ENCODE results near the gene HLA-DMA. TPM values are rescaled to one million over a fixed set of nuclear protein-coding genes. Genes with fewer than 3 reads are reported as not detected.

The HLA-DMA gene
- total and polyA plus RNA-seq, 2 donors: 8.9 to 30.4 TPM

DNA sequence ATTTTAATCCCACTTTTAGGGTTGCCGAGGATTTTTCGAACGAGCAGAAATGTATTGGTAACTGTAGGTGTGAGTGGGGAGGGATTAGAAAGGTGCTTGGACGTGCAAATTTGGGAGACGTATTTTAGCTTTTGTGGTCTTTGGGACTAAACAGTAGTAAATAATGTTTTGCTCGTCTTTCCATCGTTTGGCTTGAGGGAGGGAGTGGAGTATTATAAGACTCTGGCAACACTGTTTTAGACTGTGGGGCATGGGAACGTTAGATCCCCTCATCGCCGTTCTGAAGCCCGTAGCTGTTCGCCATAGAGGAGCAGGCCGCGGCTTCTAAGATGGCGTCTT is 18.3 kb upstream of the HLA-DMA start:
- Histone ChIP-seq H3K4me1 (ENCODE audit: insufficient read depth) (no peaks in the 10 kb centered on the region), H3K4me3 (ENCODE audit: low read depth, low read length) (peak overlapping the region; percentile 76), H3K36me3 (ENCODE audit: insufficient read depth) (peaks cover 13% of the 10 kb centered on the region), H3K27ac (ENCODE audit: low read depth) (peak overlapping the region; percentile 100)
- under 1% methylated on average over 15 of the region's 15 CpGs for WGBS
- no peak for DNase-seq (ENCODE audit: extremely low spot score)

DNA sequence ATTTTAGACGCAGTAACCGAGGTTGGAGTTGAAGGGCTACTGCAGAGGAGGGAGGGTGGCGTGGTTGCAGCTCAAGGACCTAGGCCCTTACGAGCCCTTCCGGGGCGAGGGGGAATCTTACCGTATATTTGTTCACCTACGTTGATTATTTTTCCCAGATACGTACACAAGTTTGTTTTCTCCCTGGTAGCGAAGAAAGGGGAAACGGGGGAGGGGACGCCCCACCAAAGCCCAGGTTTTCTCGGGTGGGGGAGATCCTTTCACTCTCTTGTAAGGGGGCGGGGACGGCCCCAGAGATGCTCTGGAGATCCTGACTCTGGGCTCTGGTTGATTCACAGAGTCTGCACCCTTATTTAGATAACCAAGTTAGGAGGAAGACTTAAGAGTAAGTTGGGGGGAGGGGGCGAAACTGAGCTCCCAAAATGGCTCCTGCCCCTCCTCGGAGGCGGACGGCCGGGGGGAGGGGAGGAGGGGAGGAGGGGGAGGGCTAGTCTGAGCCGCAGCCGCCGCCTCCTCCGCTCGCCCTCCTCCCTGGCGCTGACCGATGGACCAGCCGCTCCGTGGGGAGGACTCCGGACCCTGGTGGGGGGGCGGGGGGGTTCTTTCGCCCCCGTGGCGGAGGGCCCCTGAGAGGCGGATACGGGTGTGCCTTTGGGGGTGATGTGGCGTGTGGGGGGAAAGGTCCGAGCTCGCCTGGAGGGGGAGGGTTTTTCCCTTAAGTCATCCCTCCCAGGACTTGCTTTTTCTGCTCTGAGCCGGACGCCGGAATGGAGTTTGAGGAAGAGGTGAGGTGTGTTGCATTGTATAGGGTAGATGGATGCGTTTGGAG is 17.7 kb upstream of the HLA-DMA start:
- no peaks in the 10 kb centered on the region for H3K4me1 ChIP-seq (ENCODE audit: insufficient read depth)
- peaks cover 12% of the 10 kb centered on the region for H3K36me3 ChIP-seq (ENCODE audit: insufficient read depth)
- peak; percentile 69 for DNase-seq (ENCODE audit: extremely low spot score)
- peak overlapping the region; percentile 100 for H3K27ac ChIP-seq (ENCODE audit: low read depth)
- WGBS: under 1% methylated on average over 43 of the region's 43 CpGs
- H3K4me3 ChIP-seq (ENCODE audit: low read depth, low read length): peak overlapping the region; percentile 76

DNA sequence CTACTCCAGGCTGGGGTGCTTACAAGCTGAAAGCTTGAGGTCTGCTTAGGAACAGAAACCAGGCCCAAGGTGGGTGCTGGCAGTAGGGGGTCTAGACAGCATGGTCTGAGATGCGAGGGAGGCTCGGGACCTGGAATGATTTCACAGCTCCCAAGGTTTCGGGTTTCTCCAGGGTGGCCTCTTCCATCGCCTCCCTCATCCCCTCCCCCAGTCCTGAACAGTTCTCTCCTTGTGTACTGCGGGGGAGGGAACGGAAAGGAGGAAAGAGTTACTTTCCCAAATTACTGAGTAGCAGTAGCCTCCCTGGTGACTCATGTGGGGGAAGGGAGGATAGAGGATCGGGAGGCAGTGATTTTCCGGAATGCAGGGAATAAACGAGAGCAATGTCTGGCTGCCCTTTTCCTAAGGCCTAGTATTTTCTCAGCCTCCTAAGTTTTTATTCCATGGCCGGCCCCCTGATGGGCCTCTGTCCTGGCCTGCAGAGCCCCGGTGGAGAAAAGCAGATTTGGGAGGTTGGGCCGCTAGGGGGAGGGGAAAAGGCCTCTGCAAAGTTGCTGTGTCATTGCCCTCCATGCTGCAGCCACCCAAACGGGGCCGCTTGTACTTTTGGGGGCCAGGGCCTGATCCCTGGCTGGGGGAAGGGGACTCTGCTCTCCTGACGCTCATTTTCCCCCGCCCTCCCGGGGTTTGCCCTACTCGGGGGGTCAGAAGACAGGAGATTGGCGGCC is 17.0 kb upstream of the HLA-DMA start:
- H3K27ac ChIP-seq (ENCODE audit: low read depth): peak overlapping the region; percentile 100
- H3K4me3 ChIP-seq (ENCODE audit: low read depth, low read length): peak overlapping the region; percentile 76
- DNase-seq (ENCODE audit: extremely low spot score): peak; percentile 76
- H3K36me3 ChIP-seq (ENCODE audit: insufficient read depth): peaks cover 12% of the 10 kb centered on the region
- WGBS: under 1% methylated on average over 19 of the region's 19 CpGs
- H3K4me1 ChIP-seq (ENCODE audit: insufficient read depth): no peaks in the 10 kb centered on the region

DNA sequence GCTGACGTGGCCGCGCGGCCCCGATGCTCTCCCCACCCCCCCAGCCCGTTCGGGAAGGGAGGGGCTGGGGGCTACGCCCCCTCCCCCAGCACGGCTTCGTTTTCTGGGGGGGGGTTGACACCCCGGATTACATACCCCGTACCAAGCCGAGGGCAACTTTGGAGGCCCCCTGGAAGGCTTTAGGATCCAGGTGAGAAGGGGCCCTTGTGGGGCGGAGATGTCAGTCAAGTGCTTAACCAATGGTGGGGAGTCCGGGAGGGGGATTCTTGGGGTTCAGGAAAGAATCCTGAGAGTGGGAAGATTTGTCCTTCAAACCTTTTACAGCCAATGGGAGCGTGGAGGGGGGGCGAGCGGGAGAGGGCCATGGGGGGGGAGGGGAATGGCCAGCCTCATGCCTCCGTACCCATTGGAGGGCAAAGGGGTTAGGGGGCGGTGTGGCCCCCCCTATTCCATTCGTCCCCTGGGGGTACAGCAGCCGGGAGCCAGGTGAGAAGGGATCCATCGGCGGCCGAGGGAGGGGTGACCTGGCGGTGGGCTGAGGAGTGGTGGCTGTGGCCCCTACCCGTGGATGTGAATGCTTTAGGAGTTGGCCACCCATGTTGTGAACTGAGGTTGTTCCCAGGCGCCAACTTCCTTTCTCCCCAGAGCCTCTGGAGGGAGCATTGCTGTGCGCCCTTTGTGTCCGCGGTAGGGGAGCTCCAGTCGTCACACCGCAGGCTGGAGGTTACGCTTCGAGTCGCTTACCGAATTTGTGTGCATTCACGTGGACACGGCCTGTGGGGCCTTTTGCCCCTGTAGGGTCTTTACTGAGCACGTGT is 16.2 kb upstream of the HLA-DMA start:
- Histone ChIP-seq H3K4me3 (ENCODE audit: low read depth, low read length) (peak overlapping the region; percentile 76), H3K4me1 (ENCODE audit: insufficient read depth) (no peaks in the 10 kb centered on the region), H3K27ac (ENCODE audit: low read depth) (peak overlapping the region; percentile 100), H3K36me3 (ENCODE audit: insufficient read depth) (peaks cover 6% of the 10 kb centered on the region)
- WGBS: under 1% methylated on average over 40 of the region's 40 CpGs
- peak; percentile 53 for DNase-seq (ENCODE audit: extremely low spot score)

DNA sequence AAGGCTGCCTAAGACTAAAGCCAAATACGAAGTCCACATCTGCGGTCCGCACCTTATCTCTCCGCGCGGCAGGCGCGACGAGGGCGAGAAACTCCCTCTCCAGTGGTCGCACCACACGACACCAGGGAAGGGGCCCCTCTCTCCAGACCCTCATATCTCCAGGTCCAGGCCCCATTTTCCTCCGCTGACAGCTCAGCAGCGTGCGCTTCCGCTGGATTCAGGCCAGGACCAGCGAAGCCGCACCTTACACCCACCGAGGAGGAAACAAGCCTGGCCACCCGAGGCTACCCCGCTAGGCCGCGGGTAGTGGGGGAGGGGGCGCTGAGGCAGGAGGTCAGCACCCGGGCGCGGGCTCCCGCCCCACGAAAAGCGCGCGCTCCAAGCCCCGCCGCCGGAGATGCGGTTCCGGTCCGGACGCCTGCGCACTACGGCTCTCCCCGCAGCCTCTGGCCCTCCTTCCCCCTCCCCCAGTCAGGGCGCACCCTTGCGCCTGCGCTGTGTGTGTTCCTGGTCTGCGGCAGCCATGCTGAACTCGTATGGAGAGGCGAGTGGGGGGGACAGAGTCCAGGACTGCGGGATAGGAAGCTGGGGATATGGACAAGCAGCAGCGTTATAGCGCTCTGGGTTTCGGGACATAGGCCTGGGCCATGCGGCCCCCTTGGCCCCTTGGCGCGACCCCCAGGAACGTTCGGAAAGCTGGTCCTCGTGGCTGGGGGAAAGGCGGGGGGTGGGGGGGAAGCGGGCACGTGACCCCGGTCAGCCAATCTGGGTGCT is 15.4 kb upstream of the HLA-DMA start, which contains the start of gene BRD2:
Gene BRD2, plus strand, starts transcription at position 502 of the 774 bp plus-strand sequence. CDS start 4,305 bp downstream, outside the sequence.
- Histone ChIP-seq H3K27ac (ENCODE audit: low read depth) (peak within 1 kb of the TSS; percentile 100), H3K4me1 (ENCODE audit: insufficient read depth) (no peaks in the 10 kb centered on the region), H3K36me3 (ENCODE audit: insufficient read depth) (peaks cover 6% of the 10 kb centered on the region), H3K4me3 (ENCODE audit: low read depth, low read length) (peak within 1 kb of the TSS; percentile 76)
- under 1% methylated on average over 62 of the region's 62 CpGs for WGBS
- DNase-seq (ENCODE audit: extremely low spot score): peak; percentile 96

DNA sequence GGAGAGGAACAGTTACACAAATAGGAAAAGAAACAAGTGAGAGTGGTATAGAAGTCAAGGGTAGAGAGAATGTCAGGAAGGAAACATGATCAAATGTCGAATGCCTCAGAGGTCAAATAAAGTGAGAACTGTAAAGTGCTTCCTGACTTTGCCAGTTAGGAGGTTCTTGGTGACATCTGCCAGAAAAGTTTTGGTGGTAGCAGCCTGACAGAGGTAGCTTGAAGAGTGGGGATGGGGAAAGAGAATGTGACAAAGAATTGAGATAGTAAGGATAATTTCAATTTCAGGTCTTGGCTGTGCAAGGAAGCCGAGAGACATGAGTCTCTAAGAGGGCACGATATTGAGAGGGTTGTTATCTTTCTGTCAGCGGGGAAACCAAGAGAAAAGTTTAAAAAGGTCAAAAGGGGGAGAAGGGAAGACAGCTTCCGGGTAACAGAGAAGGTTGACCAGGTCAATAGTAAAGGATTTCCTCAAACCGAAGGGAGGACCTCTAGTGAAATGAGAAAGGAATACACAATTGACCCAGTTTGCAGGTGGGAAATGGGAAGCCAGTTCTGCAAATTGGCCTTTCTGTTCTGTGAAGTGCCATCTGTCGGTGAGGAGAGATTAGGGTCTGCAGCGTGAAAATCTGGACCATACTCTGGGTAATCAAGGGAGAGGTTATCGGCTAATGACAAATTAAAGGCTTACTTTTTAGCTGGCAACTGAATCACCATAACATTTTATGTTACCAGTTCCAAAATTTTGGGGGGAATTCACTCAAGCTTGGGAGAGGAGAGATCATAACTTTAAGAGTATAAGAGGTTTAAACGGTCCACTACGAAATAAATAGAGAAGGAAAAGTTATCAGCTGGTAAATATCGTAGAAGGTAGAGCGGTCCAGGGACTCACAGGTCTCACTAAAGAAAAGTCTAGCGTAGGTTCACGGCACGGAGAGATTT is 14.5 kb upstream of the HLA-DMA start:
- H3K27ac ChIP-seq (ENCODE audit: low read depth): peak overlapping the region; percentile 100
- DNase-seq (ENCODE audit: extremely low spot score): peak; percentile 28
- 3% methylated on average over 16 of the region's 16 CpGs for WGBS
- peaks cover 2% of the 10 kb centered on the region for H3K36me3 ChIP-seq (ENCODE audit: insufficient read depth)
- no peaks in the 10 kb centered on the region for H3K4me1 ChIP-seq (ENCODE audit: insufficient read depth)
- peak overlapping the region; percentile 76 for H3K4me3 ChIP-seq (ENCODE audit: low read depth, low read length)

DNA sequence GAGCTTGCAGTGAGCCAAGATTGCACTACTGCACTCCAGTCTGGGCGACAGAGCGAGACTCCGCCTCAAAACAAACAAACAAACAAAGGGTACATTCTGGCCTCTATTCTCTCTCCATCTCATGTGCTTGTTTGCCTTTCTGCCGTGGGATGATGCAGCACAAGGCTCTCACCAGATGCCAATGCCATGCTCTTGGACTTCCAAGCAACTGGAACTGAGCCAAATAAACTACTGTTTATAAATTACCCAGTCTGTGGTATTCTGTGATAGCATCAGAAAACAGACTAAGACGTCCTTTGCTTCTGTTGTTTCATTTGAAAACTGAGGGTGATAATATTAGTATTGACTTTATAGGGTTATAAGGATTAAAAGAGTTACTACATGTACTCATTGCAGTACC is 11.9 kb upstream of the HLA-DMA start:
- WGBS: 84% methylated on average over 5 of the region's 5 CpGs
- H3K36me3 ChIP-seq (ENCODE audit: insufficient read depth): no peaks in the 10 kb centered on the region
- DNase-seq (ENCODE audit: extremely low spot score): no peak
- H3K27ac ChIP-seq (ENCODE audit: low read depth): no peak overlapping the region
- no peaks in the 10 kb centered on the region for H3K4me1 ChIP-seq (ENCODE audit: insufficient read depth)
- no peak overlapping the region for H3K4me3 ChIP-seq (ENCODE audit: low read depth, low read length)

DNA sequence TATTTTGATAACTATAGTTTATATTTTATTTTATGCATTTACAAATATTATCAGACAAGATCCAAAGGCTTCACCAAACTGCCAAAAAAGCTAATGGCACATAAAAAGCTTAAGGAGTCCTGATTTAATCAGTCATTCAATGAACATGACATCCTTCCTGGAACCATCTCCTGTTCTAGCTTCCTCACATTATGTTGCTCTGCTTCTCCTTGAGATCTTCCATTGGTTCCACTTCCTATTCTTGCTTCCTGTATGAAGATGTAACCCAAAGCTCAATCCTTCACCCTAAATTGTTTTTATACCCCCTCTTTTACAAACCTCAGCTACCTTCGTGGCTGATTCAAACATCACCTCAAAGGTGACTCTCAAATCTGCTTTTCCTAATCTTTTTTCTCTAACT is 11.0 kb upstream of the HLA-DMA start:
- Histone ChIP-seq H3K27ac (ENCODE audit: low read depth) (no peak overlapping the region), H3K36me3 (ENCODE audit: insufficient read depth) (no peaks in the 10 kb centered on the region), H3K4me3 (ENCODE audit: low read depth, low read length) (no peak overlapping the region), H3K4me1 (ENCODE audit: insufficient read depth) (no peaks in the 10 kb centered on the region)
- DNase-seq (ENCODE audit: extremely low spot score): no peak
- WGBS: 74% methylated on average over 1 of the region's 1 CpG

DNA sequence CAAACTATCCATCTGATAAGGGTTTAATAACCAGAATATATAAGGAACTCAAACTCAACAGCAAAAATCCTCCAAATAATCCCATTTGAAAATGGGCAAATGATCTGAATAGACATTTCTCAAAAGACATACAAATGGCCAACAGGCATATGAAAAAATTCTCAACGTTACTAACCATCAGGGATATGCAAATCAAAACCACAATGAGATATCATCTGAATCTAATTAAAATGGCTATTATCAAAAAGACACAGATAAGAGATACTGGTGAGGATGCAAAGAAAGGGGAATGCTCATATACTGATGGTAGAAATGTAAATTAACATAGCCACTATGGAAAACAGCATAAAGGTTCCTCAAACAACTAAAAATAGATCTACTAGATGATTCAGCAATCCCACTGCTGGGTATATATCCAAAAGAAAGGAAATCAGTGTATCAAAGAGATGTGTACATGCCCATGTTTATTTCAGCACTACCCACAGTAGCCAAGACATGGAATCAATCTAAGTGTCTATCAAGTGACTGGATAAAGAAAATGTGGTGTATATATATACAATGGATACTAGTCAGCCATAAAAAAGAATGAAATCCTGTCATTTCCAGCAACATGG is 9.4 kb upstream of the HLA-DMA start:
- Histone ChIP-seq H3K4me3 (ENCODE audit: low read depth, low read length) (no peak overlapping the region), H3K36me3 (ENCODE audit: insufficient read depth) (no peaks in the 10 kb centered on the region), H3K27ac (ENCODE audit: low read depth) (no peak overlapping the region), H3K4me1 (ENCODE audit: insufficient read depth) (no peaks in the 10 kb centered on the region)
- DNase-seq (ENCODE audit: extremely low spot score): no peak
- 73% methylated on average over 1 of the region's 1 CpG for WGBS

DNA sequence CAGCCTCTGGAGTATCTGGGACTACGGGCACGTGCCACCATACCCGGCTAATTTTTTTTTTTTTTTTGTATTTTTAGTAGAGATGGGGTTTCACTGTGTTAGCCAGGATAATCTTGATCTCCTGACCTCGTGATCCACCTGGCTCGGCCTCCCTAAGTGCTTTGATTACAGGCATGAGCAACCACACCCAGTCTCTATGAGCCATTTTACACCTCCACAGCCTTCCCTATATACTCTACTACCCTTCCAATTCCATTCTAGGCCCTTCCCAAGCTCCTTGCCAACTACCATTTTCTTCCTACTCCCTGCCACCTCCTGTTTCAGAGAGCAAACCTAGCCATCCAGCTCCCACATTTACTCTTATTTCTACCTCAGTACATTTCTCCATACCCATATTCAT is 7.7 kb upstream of the HLA-DMA start:
- no peak for DNase-seq (ENCODE audit: extremely low spot score)

DNA sequence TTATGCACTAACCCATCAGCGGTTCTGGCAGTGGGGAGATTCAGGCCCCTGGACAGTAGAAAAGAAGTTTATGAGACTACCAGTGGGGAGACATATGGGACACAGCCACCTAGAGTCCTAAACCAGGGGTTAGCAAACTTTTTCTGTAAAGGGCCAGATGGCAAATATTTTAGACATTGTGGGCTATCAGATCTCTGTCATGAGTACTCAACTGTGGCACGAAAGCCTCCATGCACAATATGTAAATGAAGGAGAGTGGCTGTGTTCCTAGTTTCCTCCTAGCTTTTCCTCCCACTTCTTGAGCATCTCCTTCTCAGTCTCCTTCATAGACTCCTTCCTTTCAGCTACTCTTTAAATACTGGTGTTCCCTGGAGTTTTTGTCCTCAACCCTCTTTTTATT is 3.3 kb upstream of the HLA-DMA start:
- Histone ChIP-seq H3K36me3 (ENCODE audit: insufficient read depth) (no peaks in the 10 kb centered on the region), H3K4me3 (ENCODE audit: low read depth, low read length) (no peak overlapping the region), H3K4me1 (ENCODE audit: insufficient read depth) (peaks cover 2% of the 10 kb centered on the region), H3K27ac (ENCODE audit: low read depth) (no peak overlapping the region)
- WGBS: 79% methylated on average over 2 of the region's 2 CpGs
- DNase-seq (ENCODE audit: extremely low spot score): no peak

More for the DNA sequence above, 7.7 kb upstream of the HLA-DMA start:
- H3K4me1 ChIP-seq (ENCODE audit: insufficient read depth): no peaks in the 10 kb centered on the region
- no peak overlapping the region for H3K4me3 ChIP-seq (ENCODE audit: low read depth, low read length)
- no peaks in the 10 kb centered on the region for H3K36me3 ChIP-seq (ENCODE audit: insufficient read depth)
- WGBS: 93% methylated on average over 5 of the region's 5 CpGs
- no peak overlapping the region for H3K27ac ChIP-seq (ENCODE audit: low read depth)

Measured in urinary bladder (tissue), 4 donors.